Choroid plexus epithelial cell (primary cell): ENCODE measurements around the gene WNT3A.

Source experiments
- DNase-seq: peaks from one replicate; pipeline ENCODE4 v3.0.0-alpha.2; 2010; ENCODE audit warnings: low read depth
- H3K4me3 ChIP-seq: 2 replicates; pipeline ENCODE4 v1.5.1; 2011; ENCODE audit warnings: low read depth, mild to moderate bottlenecking, control low read depth, low read length, moderate library complexity
- CTCF ChIP-seq: conservative IDR thresholded peaks from 2 replicates; pipeline ENCODE4 v1.5.1; 2011; ENCODE audit warnings: low read depth, mild to moderate bottlenecking, control low read depth, inconsistent platforms, low read length, moderate library complexity

The WNT3A gene

GRCh38 chr1:228045405-228045804, 38.6 kb downstream of the WNT3A start:
- H3K4me3 ChIP-seq, result no peak overlapping the region
- DNase-seq, result no peak
- TF ChIP-seq CTCF, result no peak

DNA sequence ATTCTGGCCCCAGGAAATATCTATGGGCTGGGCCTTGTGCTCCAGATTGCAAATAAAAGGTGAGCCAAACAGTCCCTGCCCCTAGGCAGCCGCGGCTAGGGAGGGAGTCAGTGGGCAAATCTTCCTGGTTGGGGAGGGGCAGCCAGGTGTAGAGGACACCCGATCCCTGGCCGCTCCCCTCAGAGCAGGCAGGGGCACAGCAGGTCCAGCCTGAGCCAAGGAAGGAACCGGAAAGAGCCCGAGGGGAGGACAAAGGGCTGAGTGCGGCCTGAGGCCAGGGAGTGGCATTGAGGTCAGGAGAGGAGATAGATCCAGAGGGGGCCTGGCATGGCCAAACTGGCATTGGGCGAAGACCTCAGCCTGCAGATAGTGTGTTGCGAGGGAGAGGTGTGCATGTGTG, 39.1 kb downstream of the WNT3A start:
- H3K4me3 ChIP-seq, result no peak overlapping the region
- DNase-seq, result no peak
- TF ChIP-seq CTCF, result no peak

DNA sequence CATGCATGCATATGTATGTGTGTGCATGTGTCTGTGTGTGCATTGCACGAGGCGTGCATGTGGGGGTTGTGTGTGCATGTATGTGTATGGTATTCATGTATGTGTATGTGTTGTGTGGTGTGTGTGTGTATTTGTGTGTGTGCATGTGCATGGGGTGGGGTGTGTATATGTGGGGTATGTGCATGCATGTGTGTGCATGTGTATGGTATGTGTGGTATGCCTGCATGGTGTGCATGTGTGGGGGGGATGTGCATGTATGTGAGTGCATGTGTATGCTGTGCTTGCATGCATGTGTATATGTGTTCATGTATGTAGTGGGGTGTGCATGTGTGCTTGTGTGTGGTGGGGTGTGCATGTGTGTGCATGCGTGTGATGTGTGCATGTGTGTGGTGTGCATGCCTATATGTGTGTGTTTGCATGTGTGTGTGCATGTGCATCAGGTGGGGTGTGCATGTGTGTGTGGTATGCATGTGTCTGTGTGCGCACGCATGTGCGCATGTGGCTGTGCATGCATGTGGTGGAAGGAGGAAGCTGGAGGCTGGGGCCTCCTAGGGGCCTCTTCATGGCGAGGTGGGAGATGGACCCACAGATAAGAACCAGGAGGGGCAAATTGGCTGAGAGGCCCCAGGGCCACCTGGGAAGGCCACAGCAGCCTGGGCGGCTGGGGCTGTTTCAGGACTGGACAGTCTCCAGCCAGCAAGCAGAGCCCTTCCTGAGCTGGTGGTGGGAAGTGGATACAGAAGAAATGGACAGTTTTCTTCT, 39.8 kb downstream of the WNT3A start:
- no peak overlapping the region for H3K4me3 ChIP-seq
- no peak for TF ChIP-seq CTCF
- DNase-seq, result no peak

DNA sequence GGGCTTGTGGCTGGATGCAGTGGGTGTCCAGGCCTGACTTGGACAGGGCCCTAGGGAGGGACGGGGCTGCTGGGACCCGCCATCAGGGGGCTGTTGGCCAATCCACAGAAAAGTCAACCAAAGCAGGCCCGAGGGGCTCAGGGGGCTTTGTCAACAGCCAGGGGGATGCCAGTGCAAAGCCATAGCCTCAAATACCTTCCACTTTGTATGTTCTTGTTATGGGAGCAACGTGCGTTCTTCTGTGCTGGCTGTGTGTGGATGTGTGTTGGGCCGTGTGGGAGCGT, 40.3 kb downstream of the WNT3A start:
- DNase-seq, result no peak
- TF ChIP-seq CTCF, result no peak
- H3K4me3 ChIP-seq, result no peak overlapping the region

- H3K4me3 ChIP-seq, result no peak overlapping the region
- no peak for DNase-seq
- no peak for TF ChIP-seq CTCF
Observed at GRCh38 chr1:228048120-228048519, 41.3 kb downstream of the WNT3A start.

- no peak for DNase-seq
- TF ChIP-seq CTCF, result no peak
- no peak overlapping the region for H3K4me3 ChIP-seq
Observed at GRCh38 chr1:228048659-228049298, 42.0 kb downstream of the WNT3A start.
